ENCODE results near the gene LDLRAD3.

The LDLRAD3 gene

DNA sequence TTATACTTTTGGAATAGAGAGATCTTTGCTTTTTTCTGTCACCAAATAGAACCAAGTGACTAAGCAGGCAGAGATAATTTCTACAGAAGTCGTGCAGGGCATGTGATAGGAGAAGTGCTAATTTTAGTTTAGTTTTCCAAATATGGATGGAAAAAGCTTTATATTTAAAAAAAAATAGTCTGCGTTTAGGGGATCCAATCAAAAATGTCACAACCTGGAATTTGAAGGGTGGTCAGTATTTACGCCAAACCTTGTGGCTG, 165.7 kb downstream of the LDLRAD3 start:
- Histone ChIP-seq H3K9me3 (ENCODE audit: insufficient read depth, low read depth, low read length) (no peaks in the 10 kb centered on the region; the same call in 1 of the 2 replicates), H3F3A (ENCODE audit: low read depth) (no peaks in the 10 kb centered on the region), H3K9me2 (replicated peaks; ENCODE audit: low read depth, low read length) (no peaks in the 10 kb centered on the region), H4K20me1 (ENCODE audit: insufficient read depth, low read length, poor library complexity, severe bottlenecking) (no peaks in the 10 kb centered on the region), H3K36me3 (ENCODE audit: insufficient read depth, low read length) (no peaks in the 10 kb centered on the region), H3K4me2 (ENCODE audit: low read depth, low read length, poor library complexity, severe bottlenecking) (no peak overlapping the region), H3K79me2 (ENCODE audit: insufficient read depth, low read length) (no peaks in the 10 kb centered on the region), H3K27me3 (ENCODE audit: insufficient read depth, low read length, poor library complexity, severe bottlenecking) (no peaks in the 10 kb centered on the region), H2AFZ (ENCODE audit: low read length) (no peak overlapping the region), H3K4me3 (ENCODE audit: low read length, poor library complexity, severe bottlenecking) (no peak overlapping the region), H3K4me1 (ENCODE audit: insufficient read depth, low read length, poor library complexity, severe bottlenecking) (peaks cover 8% of the 10 kb centered on the region), H3K9ac (ENCODE audit: low read depth, low read length, poor library complexity, severe bottlenecking) (no peak overlapping the region)
- TF ChIP-seq EZH2phosphoT487 (IDR thresholded peaks at IDR 0.05; ENCODE audit: borderline replicate concordance), result no peak
- TF ChIP-seq, protein P1, sequence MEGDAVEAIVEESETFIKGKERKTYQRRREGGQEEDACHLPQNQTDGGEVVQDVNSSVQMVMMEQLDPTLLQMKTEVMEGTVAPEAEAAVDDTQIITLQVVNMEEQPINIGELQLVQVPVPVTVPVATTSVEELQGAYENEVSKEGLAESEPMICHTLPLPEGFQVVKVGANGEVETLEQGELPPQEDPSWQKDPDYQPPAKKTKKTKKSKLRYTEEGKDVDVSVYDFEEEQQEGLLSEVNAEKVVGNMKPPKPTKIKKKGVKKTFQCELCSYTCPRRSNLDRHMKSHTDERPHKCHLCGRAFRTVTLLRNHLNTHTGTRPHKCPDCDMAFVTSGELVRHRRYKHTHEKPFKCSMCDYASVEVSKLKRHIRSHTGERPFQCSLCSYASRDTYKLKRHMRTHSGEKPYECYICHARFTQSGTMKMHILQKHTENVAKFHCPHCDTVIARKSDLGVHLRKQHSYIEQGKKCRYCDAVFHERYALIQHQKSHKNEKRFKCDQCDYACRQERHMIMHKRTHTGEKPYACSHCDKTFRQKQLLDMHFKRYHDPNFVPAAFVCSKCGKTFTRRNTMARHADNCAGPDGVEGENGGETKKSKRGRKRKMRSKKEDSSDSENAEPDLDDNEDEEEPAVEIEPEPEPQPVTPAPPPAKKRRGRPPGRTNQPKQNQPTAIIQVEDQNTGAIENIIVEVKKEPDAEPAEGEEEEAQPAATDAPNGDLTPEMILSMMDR (conservative IDR thresholded peaks at IDR 0.05; ENCODE audit: low read length), result no peak

DNA sequence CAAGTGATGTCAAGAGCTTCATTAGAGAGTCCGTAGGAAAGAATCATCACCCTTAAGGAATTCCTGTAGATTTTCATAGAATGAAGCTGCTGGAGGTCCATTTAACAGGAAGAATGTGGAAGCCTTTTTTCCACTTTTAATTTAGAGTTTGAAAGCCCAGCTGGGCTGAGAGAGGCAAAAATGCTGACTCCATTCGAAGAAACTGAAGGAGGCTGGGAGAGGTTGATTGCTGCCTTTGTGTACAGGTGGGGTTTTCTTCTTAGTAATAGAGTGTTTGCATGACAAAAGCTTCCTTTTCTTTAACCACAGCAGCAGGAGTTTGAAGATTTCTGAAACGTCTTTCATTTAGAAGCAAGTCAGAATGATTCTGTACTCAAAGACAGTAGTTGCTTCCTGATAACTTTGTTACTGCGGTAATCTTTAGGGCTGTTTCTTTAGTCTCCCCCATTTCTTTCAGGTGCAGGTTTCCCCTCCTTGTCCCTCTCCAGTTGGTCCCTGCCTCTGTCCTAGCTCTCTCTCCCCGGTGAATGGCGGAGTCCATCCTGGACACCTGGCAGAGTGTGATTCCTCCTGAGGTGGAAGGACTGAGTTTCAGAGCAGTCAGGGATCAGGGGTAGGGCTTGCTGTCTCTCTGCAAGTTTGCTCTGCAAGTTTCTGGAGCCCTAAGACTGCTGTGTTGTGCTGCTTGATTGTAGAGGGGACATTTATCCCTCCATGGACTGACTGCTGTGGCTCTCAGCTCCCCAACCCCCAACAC, 166.2 kb downstream of the LDLRAD3 start:
- Histone ChIP-seq H3K9ac (ENCODE audit: low read depth, low read length, poor library complexity, severe bottlenecking) (no peak overlapping the region), H3K9me2 (replicated peaks; ENCODE audit: low read depth, low read length) (no peaks in the 10 kb centered on the region), H3K36me3 (ENCODE audit: insufficient read depth, low read length) (no peaks in the 10 kb centered on the region), H3K4me1 (ENCODE audit: insufficient read depth, low read length, poor library complexity, severe bottlenecking) (peaks cover 8% of the 10 kb centered on the region), H3K9me3 (ENCODE audit: insufficient read depth, low read depth, low read length) (no peaks in the 10 kb centered on the region; the same call in 1 of the 2 replicates), H3K27me3 (ENCODE audit: insufficient read depth, low read length, poor library complexity, severe bottlenecking) (no peaks in the 10 kb centered on the region), H3K4me3 (ENCODE audit: low read length, poor library complexity, severe bottlenecking) (no peak overlapping the region), H4K20me1 (ENCODE audit: insufficient read depth, low read length, poor library complexity, severe bottlenecking) (no peaks in the 10 kb centered on the region), H2AFZ (ENCODE audit: low read length) (peak overlapping the region; percentile 40; the same call in 1 of the 2 replicates), H3K79me2 (ENCODE audit: insufficient read depth, low read length) (no peaks in the 10 kb centered on the region), H3F3A (ENCODE audit: low read depth) (no peaks in the 10 kb centered on the region), H3K4me2 (ENCODE audit: low read depth, low read length, poor library complexity, severe bottlenecking) (no peak overlapping the region)
- TF ChIP-seq, protein P1 (conservative IDR thresholded peaks at IDR 0.05; ENCODE audit: low read length), result no peak
- no peak for TF ChIP-seq EZH2phosphoT487 (IDR thresholded peaks at IDR 0.05; ENCODE audit: borderline replicate concordance)

DNA sequence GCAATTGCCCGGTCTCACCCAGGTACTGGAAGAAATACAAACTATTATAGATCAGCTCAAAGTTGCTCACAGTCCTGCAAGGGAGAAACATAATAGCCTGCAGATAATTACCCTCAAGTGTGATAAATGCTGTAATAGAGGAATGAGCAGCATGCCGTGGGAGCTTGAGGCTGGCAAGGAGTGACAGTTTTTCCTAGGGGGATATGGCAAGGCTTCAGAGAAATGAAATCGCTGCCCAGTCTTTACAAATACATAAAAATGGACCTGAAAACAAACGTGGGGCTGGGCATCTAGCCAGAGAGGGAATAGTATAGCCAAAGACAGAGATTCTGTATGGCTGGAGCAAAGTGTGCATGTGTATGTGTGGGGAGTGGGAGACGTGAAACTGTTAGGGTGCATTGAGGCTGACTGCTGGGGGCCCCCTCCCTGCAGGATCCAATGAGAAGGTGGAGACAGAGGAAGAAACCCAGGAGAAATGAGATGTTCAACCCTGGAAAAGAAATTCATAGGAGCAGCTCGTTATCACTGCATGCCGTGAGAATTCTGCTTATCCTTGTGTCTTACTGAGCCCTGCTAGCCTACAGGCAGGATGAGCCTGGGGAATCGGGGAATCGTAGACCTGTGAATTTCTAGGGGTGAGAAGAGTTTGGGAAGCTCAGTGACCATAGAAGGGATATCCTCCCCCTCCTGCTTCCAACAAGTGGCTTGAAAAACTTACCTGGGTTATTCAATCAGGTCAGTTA, 167.0 kb downstream of the LDLRAD3 start:
- H3K4me3 ChIP-seq (ENCODE audit: low read length, poor library complexity, severe bottlenecking), result no peak overlapping the region
- no peaks in the 10 kb centered on the region for H3K27me3 ChIP-seq (ENCODE audit: insufficient read depth, low read length, poor library complexity, severe bottlenecking)
- H3K9ac ChIP-seq (ENCODE audit: low read depth, low read length, poor library complexity, severe bottlenecking), result no peak overlapping the region
- TF ChIP-seq EZH2phosphoT487 (IDR thresholded peaks at IDR 0.05; ENCODE audit: borderline replicate concordance), result no peak
- TF ChIP-seq, protein P1 (conservative IDR thresholded peaks at IDR 0.05; ENCODE audit: low read length), result no peak
- H3F3A ChIP-seq (ENCODE audit: low read depth), result no peaks in the 10 kb centered on the region
- no peaks in the 10 kb centered on the region for H4K20me1 ChIP-seq (ENCODE audit: insufficient read depth, low read length, poor library complexity, severe bottlenecking)
- H2AFZ ChIP-seq (ENCODE audit: low read length), result no peak overlapping the region
- H3K36me3 ChIP-seq (ENCODE audit: insufficient read depth, low read length), result no peaks in the 10 kb centered on the region
- H3K4me2 ChIP-seq (ENCODE audit: low read depth, low read length, poor library complexity, severe bottlenecking), result no peak overlapping the region
- no peaks in the 10 kb centered on the region; the same call in 1 of the 2 replicates for H3K9me3 ChIP-seq (ENCODE audit: insufficient read depth, low read depth, low read length)
- H3K9me2 ChIP-seq (replicated peaks; ENCODE audit: low read depth, low read length), result no peaks in the 10 kb centered on the region
- no peaks in the 10 kb centered on the region for H3K79me2 ChIP-seq (ENCODE audit: insufficient read depth, low read length)
- peaks cover 8% of the 10 kb centered on the region for H3K4me1 ChIP-seq (ENCODE audit: insufficient read depth, low read length, poor library complexity, severe bottlenecking)

Data from Loucy (cell line).